OCI-LY3 (cell line): ENCODE measurements around the gene DOCK7.

Experiments
- H2AFZ ChIP-seq: fragments of 200-600, 300-600 bp; shearing (Covaris generic); 2 replicates; pipeline ENCODE4 v1.6.0; 2014; ENCODE audit warnings: antibody characterized with exemption, low read depth, low read length
- H3K27ac ChIP-seq: fragments of 200-600, 300-600 bp; sonication (generic); 2 replicates; pipeline ENCODE4 v1.5.1; 2014; ENCODE audit warnings: mild to moderate bottlenecking, low read length, moderate library complexity, mixed read lengths
- H3K27me3 ChIP-seq: fragments of 200-600, 300-600 bp; sonication (generic); 2 replicates; pipeline ENCODE4 v1.6.1; 2014; ENCODE audit warnings: low read depth, low read length, mixed read lengths
- H3K36me3 ChIP-seq: fragments of 200-600, 300-600 bp; sonication (generic); replicated peaks from 2 replicates; pipeline ENCODE3; 2014; ENCODE audit warnings: low read depth, low read length, mixed read lengths
- H3K4me1 ChIP-seq: fragments of 300-600, 200-600 bp; sonication (generic); 2 replicates; pipeline ENCODE4 v1.6.1; 2014; ENCODE audit warnings: low read length, mixed read lengths
- H3K4me2 ChIP-seq: fragments of 200-600, 300-600 bp; sonication (generic); 2 replicates; pipeline ENCODE4 v1.6.1; 2014; ENCODE audit warnings: low read length, mixed read lengths
- H3K4me3 ChIP-seq: fragments of 300-600, 200-600 bp; sonication (generic); 2 replicates; pipeline ENCODE4 v1.5.1; 2014; ENCODE audit warnings: antibody characterized with exemption, mild to moderate bottlenecking, low read length, moderate library complexity
- H3K79me2 ChIP-seq: fragments of 300-600, 200-600 bp; shearing (Covaris generic); 2 replicates; pipeline ENCODE4 v1.6.1; 2014; ENCODE audit warnings: mild to moderate bottlenecking, low read length, mixed read lengths
- H3K9ac ChIP-seq: fragments of 300-600, 200-600 bp; shearing (Covaris generic); 2 replicates; pipeline ENCODE4 v1.6.0; 2014; ENCODE audit warnings: mild to moderate bottlenecking, low read length, moderate library complexity
- H3K9me3 ChIP-seq: fragments of 200-600, 300-600 bp; shearing (Covaris generic); 2 replicates; pipeline ENCODE4 v1.6.1; 2014; ENCODE audit warnings: low read length, mixed read lengths; ENCODE audit not compliant: insufficient read depth
- H4K20me1 ChIP-seq: fragments of 200-600, 300-600 bp; sonication (generic); 2 replicates; pipeline ENCODE4 v1.6.1; 2016; ENCODE audit warnings: low read length, mixed read lengths; ENCODE audit not compliant: insufficient read depth
- CTCF ChIP-seq: fragments of 200-600, 300-600 bp; sonication (generic); IDR thresholded peaks from 2 replicates; pipeline ENCODE4 v1.5.1; 2014; ENCODE audit warnings: antibody characterized with exemption, low read length, low read depth
- EZH2phosphoT487 ChIP-seq: fragments of 200-600 bp; shearing (Covaris generic); IDR thresholded peaks from 2 replicates; pipeline ENCODE4 v1.6.1; 2018; ENCODE audit warnings: antibody characterized with exemption, mixed run types, low read depth

The DOCK7 gene, protein sequence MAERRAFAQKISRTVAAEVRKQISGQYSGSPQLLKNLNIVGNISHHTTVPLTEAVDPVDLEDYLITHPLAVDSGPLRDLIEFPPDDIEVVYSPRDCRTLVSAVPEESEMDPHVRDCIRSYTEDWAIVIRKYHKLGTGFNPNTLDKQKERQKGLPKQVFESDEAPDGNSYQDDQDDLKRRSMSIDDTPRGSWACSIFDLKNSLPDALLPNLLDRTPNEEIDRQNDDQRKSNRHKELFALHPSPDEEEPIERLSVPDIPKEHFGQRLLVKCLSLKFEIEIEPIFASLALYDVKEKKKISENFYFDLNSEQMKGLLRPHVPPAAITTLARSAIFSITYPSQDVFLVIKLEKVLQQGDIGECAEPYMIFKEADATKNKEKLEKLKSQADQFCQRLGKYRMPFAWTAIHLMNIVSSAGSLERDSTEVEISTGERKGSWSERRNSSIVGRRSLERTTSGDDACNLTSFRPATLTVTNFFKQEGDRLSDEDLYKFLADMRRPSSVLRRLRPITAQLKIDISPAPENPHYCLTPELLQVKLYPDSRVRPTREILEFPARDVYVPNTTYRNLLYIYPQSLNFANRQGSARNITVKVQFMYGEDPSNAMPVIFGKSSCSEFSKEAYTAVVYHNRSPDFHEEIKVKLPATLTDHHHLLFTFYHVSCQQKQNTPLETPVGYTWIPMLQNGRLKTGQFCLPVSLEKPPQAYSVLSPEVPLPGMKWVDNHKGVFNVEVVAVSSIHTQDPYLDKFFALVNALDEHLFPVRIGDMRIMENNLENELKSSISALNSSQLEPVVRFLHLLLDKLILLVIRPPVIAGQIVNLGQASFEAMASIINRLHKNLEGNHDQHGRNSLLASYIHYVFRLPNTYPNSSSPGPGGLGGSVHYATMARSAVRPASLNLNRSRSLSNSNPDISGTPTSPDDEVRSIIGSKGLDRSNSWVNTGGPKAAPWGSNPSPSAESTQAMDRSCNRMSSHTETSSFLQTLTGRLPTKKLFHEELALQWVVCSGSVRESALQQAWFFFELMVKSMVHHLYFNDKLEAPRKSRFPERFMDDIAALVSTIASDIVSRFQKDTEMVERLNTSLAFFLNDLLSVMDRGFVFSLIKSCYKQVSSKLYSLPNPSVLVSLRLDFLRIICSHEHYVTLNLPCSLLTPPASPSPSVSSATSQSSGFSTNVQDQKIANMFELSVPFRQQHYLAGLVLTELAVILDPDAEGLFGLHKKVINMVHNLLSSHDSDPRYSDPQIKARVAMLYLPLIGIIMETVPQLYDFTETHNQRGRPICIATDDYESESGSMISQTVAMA (N-terminal part only)

DNA sequence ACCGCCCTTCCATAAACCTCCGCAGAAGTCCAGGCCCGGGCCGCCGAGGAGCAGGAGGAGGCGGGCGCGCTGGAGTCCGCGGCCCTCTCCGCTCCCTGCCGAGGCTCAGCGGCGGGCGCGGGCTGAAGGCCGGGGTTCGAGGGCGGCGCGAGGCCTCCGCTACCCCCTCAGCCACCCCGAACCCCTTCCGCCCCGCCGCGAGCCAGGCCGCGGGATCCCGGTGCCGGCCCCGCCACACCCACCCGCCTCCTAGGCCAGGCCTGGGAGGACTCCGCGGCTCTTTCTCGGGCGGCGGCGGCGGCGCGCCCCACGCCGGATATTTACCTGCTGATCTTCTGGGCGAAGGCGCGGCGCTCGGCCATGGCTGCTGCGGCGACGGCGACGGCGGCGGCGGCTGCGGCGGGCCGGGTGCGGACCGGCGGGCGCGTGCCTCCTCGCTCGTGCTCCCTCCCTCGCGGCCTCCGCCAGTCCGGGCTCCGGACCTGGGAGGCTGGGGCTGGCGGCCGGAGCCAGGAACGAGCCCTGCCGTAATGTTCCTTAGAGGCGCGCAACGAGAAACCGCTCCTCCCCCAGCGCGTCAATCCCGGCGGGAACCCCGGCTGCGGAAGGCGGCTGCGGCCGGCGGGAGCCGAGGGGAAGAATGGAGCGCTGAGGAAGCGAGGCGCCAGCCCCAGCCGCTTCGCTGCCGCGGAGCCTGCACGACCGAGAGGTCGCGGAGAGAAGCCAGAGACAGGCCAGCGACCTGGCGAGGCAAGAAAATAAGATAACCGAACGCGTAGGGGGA lies at the start of gene DOCK7:
Gene DOCK7, minus strand, starts transcription at position 484 of the 784 bp plus-strand sequence. Its CDS starts 122 bp downstream, at position 362.
- peaks cover 4% of the 10 kb centered on the region; the same call in 1 of the 2 replicates for H3K79me2 ChIP-seq

GRCh38 chr1:62735491-62736171 lies 47.4 kb upstream of the DOCK7 start:
- H3K4me3 ChIP-seq: no peak overlapping the region
- H3K27me3 ChIP-seq: 0 out of 2 replicates have a peak, but pooled peaks cover under 1% of the 10 kb centered on the region
- TF ChIP-seq EZH2phosphoT487: no peak
- peaks cover 10% of the 10 kb centered on the region for H3K4me1 ChIP-seq
- no peak overlapping the region for H3K27ac ChIP-seq
- no peaks in the 10 kb centered on the region for H3K9me3 ChIP-seq
- H3K4me2 ChIP-seq: no peak overlapping the region
- H2AFZ ChIP-seq: no peak overlapping the region
- no peak overlapping the region for H3K9ac ChIP-seq
- no peaks in the 10 kb centered on the region for H4K20me1 ChIP-seq
- no peaks in the 10 kb centered on the region for H3K79me2 ChIP-seq
- no peaks in the 10 kb centered on the region for H3K36me3 ChIP-seq

More for the DNA sequence above, at the start of gene DOCK7:
- TF ChIP-seq EZH2phosphoT487 (no peak), CTCF (no peak)
- Histone ChIP-seq H3K4me3 (peak within 1 kb of the TSS; percentile 83), H2AFZ (peak within 1 kb of the TSS; percentile 93), H3K27ac (no peak within 1 kb of the TSS), H3K4me1 (peaks cover 3% of the 10 kb centered on the region; the same call in 1 of the 2 replicates), H3K27me3 (no peaks in the 10 kb centered on the region), H3K4me2 (peak within 1 kb of the TSS; percentile 77), H3K36me3 (no peaks in the 10 kb centered on the region), H3K9me3 (no peaks in the 10 kb centered on the region), H4K20me1 (no peaks in the 10 kb centered on the region), H3K9ac (peak within 1 kb of the TSS; percentile 57)

DNA sequence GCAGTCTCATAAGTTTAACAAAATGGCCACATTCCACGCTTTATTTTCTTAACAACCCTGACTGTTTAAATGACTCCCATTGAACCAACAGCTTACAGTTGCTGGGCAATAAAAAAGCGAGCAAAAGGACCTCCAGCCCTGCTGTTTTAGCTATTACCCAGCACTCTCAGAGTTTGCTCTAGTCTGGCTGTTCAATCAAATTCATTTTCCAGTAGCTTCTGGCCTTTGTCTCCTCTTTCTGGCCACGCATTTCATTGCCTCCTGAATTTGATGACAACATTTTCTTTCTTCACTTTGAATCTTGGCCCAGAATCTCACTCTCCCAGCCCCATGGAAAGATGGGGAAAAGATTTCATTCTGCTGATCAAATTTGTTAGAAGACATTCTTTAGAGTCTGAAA lies 44.1 kb upstream of the DOCK7 start:
- H3K4me3 ChIP-seq: no peak overlapping the region
- no peaks in the 10 kb centered on the region for H3K9me3 ChIP-seq
- no peak overlapping the region for H3K9ac ChIP-seq
- H3K79me2 ChIP-seq: no peaks in the 10 kb centered on the region
- no peaks in the 10 kb centered on the region for H3K36me3 ChIP-seq
- H3K27me3 ChIP-seq: peaks cover 18% of the 10 kb centered on the region
- H4K20me1 ChIP-seq: no peaks in the 10 kb centered on the region
- no peak overlapping the region for H3K4me2 ChIP-seq
- H3K4me1 ChIP-seq: peaks cover 10% of the 10 kb centered on the region
- no peak overlapping the region for H3K27ac ChIP-seq
- TF ChIP-seq EZH2phosphoT487 (no peak), CTCF (no peak)
- no peak overlapping the region for H2AFZ ChIP-seq
